GM21423 (cell line): ENCODE measurements around the gene TPI1.

Source experiments
- ATAC-seq: cut with Tn5 transposase; IDR thresholded peaks from one replicate; pipeline ENCODE4 v1.9.1; 2021; ENCODE audit warnings: mild to moderate bottlenecking, moderate library complexity; ENCODE audit not compliant: unreplicated experiment

The TPI1 gene

DNA sequence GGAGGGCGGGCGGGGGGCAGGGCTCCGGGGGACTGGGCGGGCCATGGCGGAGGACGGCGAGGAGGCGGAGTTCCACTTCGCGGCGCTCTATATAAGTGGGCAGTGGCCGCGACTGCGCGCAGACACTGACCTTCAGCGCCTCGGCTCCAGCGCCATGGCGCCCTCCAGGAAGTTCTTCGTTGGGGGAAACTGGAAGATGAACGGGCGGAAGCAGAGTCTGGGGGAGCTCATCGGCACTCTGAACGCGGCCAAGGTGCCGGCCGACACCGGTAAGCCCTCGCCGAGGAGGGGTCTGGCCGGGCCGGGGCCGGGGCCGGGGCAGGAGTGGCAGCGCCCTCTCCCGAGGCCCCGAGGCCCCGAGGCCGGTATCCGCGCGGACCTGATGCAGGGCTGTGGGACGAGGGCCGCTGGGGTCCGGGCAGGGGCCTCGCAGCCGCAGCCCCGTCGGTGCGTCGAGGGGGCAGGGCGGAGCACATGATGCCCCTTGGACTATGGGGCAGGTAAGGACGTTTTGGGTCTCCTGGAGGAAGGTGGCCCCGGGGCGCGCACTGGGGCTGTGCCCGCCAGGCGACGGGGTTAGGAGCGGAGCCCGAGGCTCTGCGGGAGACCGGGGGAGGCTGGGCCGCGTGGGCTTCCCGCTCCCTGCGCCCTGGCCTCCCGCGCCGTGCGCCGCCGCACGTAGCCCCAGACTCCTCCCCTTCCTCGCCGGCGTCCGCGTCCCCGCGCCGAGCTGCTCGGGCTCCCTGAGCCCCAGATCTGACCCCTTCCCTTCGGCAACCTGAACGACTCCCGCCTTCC lies at the start of gene TPI1:
TSS of gene TPI1 (plus strand) at position 119 of the 798 bp plus-strand sequence. CDS start at position 155, 36 bp downstream.
- ATAC-seq, result peak; percentile 55

DNA sequence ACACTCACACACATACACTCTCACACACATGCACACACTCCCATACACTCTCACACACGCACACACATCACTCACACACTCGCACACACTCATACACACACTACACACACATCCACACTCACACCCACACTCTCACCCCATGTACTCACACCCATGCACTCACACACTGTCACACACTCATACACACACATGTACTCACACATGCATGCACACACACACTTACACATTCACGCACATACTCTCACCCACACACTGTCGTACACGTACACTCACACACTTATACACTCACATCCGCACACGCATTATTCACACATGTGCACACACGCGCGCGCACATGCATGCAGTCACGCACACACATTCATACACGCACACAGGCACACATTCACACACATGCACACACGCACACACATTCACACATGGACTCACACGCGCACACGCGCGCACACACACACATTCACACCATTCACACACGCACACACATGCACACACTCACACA lies 49.6 kb upstream of the TPI1 start:
- ATAC-seq, result no peak

DNA sequence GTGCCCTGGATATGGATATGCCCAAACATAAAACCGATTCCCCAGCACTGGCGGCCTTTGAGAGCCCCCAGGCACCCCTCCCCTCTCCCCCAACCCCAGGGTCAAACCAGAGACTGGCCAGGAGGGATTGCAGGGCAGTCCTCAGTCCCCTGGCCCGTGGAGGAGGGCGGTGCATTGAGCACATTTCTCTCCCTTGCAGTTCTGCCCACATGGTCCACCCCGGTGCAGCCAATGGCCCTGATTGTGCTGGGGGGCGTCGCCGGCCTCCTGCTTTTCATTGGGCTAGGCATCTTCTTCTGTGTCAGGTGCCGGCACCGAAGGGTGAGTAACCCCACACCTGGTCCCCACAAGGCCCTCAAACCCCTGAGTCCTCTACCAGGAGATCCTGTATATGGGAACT lies 49.1 kb upstream of the TPI1 start:
- no peak for ATAC-seq

DNA sequence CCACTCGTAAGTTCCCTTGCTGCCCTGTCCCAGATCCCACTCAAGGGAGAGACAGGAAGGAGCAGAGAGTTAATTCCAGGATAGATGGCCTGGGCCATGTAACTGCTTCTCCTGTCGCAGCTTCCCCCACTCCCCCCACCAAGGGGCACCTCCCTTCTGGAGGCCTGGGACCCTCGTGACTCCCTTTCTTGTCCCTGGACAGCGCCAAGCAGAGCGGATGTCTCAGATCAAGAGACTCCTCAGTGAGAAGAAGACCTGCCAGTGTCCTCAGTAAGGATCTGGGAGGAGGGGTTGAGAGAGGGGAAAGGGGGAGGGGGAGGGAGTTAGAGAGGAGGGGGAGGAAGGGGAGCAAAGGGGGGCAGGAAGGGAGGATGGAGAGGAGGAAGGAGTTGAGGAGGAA lies 48.7 kb upstream of the TPI1 start:
- ATAC-seq, result no peak

DNA sequence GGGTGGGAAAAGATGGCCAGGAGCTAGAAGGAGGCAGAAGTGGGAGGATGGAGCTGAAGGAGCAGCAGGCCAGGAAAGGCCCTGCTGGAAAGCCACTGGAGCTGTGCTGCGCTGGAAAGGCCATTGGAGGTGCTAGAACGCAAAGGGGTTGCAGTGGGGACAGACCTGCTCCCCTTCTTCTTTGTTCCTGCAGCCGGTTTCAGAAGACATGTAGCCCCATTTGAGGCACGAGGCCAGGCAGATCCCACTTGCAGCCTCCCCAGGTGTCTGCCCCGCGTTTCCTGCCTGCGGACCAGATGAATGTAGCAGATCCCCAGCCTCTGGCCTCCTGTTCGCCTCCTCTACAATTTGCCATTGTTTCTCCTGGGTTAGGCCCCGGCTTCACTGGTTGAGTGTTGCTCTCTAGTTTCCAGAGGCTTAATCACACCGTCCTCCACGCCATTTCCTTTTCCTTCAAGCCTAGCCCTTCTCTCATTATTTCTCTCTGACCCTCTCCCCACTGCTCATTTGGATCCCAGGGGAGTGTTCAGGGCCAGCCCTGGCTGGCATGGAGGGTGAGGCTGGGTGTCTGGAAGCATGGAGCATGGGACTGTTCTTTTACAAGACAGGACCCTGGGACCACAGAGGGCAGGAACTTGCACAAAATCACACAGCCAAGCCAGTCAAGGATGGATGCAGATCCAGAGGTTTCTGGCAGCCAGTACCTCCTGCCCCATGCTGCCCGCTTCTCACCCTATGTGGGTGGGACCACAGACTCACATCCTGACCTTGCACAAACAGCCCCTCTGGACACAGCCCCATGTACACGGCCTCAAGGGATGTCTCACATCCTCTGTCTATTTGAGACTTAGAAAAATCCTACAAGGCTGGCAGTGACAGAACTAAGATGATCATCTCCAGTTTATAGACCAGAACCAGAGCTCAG lies 48.0 kb upstream of the TPI1 start:
- no peak for ATAC-seq

DNA sequence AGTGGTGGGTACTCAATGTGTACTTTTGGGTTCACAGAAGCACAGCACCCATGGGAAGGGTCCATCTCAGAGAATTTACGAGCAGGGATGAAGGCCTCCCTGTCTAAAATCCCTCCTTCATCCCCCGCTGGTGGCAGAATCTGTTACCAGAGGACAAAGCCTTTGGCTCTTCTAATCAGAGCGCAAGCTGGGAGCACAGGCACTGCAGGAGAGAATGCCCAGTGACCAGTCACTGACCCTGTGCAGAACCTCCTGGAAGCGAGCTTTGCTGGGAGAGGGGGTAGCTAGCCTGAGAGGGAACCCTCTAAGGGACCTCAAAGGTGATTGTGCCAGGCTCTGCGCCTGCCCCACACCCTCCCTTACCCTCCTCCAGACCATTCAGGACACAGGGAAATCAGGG lies 47.2 kb upstream of the TPI1 start:
- ATAC-seq, result no peak

DNA sequence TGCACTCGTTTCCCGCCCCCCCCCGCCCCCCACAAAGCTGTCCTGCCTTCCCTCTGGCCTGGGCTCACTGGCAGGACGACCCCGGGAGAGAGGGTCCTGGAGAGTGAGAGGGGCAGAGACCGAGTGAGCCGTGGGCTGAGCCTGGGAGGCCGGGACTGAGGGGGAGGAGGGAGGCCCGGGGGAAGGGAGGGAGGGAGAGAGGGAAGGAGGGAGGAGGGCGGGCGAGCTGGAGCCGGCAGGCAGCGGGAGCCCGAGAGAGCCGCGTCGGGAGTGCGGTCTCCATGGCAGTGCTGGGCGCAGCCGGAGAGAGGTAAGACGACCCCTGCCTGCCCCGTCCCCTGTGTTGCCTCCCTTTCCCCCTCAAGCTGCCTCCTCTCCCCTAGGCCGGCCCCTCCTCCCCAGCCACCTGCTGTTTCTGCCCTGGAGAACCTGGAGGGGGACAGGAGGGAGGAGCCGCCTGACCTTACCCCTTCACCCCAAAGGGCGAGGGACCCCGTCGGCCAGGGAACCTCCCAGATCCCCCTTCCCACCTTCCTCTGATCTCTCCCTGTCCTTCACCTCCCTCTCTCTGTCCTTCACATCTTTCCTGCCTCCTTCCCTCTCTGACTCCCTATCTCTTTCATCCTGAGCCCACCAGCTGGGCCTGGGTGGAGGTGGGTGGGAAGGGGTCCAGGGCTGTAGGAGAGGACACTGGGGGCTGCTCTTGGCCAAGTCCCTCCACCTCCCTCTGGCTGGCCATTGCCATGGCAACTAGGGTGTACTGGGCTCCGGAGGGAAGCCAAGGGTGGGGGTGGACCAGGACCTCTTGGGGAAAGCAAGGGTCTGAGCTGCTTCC lies 45.5 kb upstream of the TPI1 start, which contains the start of gene GPR162:
TSS of gene GPR162 (plus strand) at position 231 of the 835 bp plus-strand sequence. CDS start 2,078 bp downstream, outside the sequence.
- ATAC-seq, result no peak

DNA sequence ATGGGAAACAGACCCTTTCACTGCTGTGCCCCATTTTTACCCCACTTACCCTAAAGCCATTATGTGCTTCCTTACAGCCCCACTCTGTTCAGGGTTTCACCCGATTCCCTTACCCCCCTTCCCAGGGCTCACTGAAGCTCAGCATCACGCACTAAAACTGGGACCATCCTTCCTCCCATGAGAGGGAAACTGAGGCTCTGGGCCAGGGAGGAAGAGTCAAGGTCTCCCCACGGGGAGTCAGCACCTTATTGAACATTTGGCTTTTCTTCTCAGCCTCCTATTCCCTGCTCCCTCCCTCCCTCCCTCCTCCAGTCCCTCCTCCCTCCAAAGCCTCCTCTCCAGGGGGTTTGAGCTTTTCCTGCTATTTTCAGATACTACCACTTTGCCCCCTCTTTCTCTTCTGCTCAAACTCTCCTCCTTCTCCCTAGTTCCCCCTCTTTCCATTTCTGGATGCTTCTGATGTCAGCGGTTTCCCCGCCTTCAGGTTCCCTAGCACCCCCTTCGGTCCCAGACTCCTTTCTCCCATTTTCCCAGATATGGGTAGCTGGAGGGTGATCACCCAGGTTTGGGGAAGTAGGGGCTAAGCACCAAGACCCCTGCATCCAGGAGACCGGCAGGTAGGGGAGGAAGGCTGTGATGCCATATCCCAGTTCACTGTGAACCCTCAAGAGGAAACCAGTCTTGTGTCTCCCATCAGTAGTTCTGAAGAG lies 44.8 kb upstream of the TPI1 start:
- no peak for ATAC-seq

DNA sequence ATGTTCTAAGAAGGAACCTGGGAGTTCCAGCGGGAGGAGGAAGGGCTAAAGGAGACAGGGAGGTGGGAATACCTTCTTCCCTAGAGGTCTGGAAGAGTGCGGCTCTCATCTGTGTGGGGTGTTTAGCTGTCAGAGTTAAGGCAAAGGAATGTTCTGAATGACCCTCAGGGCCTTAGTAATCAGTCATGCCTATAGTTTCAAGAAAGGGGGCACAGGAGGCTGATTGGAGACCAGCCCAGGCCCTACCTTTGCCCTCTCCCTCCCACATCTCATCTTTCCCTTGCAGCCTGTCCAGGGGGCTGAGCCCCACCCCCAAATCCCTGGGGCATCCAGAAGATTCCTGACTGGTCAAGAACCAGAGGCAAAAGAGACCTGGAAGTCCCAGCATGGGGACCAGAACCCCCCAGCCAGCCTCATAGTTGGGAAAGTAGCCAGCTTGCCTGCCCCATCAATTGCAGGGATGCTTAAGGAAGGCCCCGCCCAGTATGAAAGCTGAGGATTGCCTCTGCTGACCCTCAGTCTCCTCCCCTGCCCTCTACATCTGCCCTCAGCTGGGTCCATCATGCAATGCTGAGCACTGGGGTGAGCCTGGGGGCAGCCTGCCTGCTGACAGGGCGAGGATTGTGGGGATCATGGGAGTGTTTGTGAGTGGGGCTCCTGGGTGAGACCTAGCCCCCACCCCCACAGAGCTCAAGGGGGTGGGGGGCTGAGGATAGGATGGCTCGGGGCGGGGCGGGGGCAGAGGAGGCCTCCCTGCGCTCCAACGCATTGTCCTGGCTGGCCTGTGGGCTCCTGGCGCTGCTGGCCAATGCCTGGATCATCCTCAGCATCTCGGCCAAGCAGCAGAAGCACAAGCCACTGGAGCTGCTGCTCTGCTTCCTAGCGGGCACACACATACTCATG lies 43.9 kb upstream of the TPI1 start:
- no peak for ATAC-seq

DNA sequence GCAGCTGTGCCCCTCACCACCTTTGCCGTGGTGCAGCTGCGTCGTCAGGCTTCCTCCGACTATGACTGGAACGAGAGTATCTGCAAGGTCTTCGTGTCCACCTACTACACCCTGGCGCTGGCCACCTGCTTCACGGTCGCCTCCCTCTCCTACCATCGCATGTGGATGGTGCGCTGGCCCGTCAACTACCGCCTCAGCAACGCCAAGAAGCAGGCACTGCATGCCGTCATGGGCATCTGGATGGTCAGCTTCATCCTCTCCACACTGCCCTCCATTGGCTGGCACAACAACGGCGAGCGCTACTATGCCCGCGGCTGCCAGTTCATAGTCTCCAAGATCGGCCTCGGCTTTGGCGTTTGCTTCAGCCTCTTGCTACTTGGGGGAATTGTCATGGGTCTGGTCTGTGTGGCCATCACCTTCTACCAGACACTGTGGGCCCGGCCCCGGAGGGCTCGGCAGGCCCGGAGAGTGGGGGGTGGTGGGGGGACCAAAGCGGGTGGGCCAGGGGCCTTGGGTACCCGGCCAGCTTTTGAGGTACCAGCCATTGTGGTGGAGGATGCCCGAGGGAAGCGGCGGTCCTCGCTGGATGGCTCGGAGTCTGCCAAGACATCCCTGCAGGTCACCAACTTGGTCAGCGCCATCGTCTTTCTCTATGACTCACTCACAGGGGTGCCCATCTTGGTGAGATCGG lies 43.1 kb upstream of the TPI1 start:
- no peak for ATAC-seq

DNA sequence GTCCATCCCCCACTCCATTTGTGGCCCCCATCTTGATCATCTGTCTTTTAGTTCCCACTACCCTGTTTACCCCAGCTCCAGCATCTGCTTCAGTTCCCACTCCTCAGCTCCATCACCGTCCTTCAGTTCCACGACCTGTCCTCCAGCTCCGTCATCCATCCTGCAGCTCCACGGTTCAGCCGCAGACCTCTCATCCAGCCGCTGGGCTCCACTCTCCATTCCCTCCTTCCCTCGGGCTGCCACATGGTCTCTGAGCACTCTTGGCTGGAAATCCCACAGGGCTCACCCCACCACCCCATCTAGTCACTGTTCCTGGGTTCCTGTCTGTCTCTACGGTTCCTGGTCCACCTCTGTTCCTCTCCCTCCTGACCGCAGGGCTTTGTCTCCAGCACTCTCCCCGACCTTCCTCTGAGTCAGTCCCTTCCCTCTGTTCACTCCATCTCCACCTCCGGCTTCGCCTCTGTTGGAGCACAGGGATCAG lies 42.4 kb upstream of the TPI1 start:
- ATAC-seq, result no peak

DNA sequence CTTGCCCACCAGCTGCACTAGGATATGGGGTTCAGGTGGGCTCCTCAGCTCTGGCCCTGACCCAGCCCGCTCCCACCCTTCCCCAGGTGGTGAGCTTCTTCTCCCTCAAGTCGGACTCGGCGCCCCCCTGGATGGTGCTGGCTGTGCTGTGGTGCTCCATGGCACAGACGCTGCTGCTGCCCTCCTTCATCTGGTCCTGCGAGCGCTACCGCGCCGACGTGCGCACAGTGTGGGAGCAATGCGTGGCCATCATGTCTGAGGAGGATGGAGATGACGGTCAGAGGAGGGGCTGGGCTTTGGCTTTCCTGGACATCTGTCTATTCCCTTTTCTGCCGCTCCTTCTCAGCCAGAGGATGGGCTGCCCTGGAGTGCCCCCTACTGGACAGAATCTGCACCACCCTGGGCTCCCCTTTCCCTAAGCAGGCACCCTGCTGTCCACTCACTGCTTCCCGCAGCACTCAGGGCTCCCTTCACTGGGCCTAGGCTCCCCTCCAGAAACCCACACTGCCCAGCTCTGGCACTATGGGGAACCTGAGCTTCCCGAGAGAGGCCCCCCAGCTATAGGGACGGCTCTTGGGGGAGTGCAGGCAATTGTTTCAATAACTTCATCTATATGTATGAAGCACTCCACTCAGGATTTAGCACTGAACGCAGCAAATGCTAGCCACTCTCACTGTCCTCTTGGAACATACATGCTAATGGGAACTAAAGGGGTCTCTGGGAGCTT lies 41.8 kb upstream of the TPI1 start:
- ATAC-seq, result no peak

DNA sequence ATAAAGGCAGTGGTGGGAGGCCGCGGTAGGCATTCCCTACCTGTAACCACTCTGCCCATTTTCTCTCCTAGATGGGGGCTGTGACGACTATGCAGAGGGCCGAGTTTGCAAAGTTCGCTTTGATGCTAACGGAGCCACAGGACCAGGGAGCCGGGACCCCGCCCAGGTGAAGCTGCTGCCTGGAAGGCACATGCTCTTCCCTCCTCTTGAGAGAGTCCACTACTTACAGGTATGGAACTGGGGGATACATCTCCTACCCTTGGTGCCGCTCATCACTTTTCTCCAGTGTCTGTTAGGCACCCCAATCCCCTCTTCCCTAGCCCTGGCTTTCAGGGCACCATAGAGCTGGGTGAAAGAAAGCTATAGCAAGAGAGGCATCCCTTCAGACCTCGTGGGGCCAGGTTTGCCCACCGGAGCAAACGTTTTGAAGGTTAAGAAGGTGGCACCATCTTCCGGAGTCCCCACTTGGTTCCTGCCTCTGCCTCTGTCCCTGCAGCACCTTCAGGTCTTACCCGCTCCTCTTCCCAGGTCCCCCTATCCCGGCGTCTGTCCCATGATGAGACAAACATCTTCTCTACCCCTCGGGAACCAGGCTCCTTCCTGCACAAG lies 41.1 kb upstream of the TPI1 start:
- ATAC-seq, result no peak

DNA sequence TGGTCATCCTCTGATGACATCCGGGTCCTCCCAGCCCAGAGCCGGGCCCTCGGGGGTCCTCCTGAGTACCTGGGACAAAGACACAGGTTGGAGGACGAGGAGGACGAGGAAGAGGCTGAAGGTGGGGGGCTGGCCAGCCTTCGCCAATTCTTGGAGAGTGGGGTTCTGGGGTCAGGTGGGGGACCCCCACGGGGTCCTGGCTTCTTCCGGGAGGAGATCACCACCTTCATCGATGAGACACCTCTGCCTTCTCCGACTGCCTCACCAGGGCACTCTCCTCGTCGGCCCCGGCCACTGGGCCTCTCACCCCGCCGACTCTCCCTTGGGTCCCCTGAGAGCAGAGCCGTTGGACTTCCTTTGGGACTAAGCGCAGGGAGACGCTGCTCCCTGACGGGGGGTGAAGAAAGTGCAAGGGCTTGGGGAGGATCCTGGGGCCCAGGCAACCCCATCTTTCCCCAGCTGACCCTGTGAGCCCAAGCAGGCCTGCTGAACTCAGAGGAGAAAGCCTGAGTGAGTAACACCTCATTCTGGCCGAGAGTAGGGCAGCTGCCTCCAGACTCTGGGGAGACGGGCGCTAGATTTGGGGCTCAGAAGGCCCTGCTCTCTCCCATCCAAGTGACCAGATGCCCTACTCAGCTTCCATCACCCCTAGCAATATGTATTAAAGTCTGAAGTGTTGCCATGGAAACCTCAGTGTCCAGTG lies 40.4 kb upstream of the TPI1 start:
- ATAC-seq, result no peak

DNA sequence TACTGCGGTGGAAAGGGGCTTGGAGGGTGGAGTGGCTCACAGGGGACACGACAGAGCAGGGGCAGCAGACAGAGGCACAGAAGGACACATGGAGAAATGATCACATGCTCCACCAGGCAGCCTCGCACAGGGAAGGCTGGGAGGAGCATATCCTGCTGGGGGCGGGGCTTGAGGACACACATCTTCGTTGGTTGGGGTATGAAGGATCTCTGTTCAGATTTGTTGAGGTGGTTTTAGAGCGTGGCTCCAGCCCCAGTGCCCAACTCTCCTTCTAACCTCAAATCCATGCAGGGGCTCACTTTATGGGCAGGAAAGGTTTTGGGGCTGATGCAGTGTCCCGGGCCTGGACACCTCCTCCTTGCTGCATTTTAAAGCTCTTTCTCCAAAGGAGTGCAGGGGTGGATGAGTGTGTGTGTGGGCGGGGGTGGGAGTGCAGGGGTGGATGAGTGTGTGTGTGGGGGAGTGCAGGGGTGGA lies 39.9 kb upstream of the TPI1 start:
- no peak for ATAC-seq

DNA sequence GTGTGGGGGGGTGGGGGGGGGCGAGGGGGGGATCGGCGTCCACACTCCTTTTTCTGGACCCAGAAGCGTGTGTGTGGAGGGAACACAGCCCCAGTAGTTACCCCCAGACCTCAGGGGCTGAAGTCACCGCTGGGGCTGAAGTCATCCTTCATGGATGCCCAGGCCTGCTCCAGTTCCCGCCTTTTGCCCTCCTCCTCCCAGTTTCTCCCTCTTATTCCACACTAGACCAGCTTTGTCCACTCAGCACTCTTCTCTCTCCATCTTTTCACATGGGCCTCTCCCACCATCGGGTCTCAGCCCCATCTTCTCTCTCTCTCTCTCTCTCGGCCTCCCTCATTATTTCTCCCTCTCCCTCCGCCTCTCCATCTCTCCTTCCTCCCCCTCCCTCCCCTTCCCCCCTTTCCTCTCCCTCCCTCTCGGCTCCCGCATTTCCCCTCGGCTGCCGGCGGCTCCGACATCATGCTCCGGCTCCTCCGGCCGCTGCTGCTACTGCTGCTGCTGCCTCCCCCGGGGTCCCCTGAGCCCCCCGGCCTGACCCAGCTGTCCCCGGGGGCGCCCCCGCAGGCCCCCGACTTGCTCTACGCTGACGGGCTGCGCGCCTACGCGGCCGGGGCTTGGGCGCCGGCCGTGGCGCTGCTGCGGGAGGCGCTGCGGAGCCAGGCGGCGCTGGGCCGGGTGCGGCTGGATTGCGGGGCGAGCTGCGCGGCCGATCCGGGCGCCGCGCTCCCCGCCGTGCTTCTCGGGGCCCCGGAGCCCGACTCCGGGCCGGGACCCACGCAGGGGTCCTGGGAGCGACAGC lies 39.1 kb upstream of the TPI1 start, which contains the start of gene P3H3:
TSS of gene P3H3 (plus strand) at position 426 of the 799 bp plus-strand sequence. CDS start at position 460, 34 bp downstream.
- no peak for ATAC-seq
